ENCODE data around the gene FAM170A.

The FAM170A gene

GRCh38 chr5:119629339-119629738 is at the start of gene FAM170A:
Gene FAM170A (plus strand): TSS chr5:119629558. CDS start chr5:119629769, 211 bp downstream.
- DNase-seq, result no peak

GRCh38 chr5:119582987-119583386 is 46.4 kb upstream of the FAM170A start:
- no peak for DNase-seq

- no peak for DNase-seq
These were observed 45.7 kb upstream of the FAM170A start for GRCh38 chr5:119583684-119584083.

GRCh38 chr5:119596046-119596445 is 33.3 kb upstream of the FAM170A start:
- DNase-seq, result no peak

GRCh38 chr5:119597728-119598298 is 31.5 kb upstream of the FAM170A start:
- no peak for DNase-seq

- no peak for DNase-seq
These were observed 15.4 kb upstream of the FAM170A start for GRCh38 chr5:119613937-119614336.

GRCh38 chr5:119614838-119615237 is 14.5 kb upstream of the FAM170A start:
- DNase-seq, result no peak

- no peak for DNase-seq
These were observed 3.3 kb upstream of the FAM170A start for GRCh38 chr5:119626086-119626485.

GRCh38 chr5:119630752-119631440 is 1.5 kb downstream of the FAM170A start:
- DNase-seq, result no peak

- no peak for DNase-seq
These were observed 2.3 kb downstream of the FAM170A start for GRCh38 chr5:119631660-119632059.

- no peak for DNase-seq
These were observed 22.1 kb downstream of the FAM170A start for GRCh38 chr5:119651486-119651885.

GRCh38 chr5:119655061-119655460 is 25.7 kb downstream of the FAM170A start:
- DNase-seq, result no peak

- DNase-seq, result no peak
These were observed 26.7 kb downstream of the FAM170A start for GRCh38 chr5:119656023-119656422.

- no peak for DNase-seq
These were observed 37.2 kb downstream of the FAM170A start for GRCh38 chr5:119666542-119666941.

GRCh38 chr5:119678351-119679028 is 49.1 kb downstream of the FAM170A start:
- DNase-seq, result no peak

- DNase-seq, result no peak
These were observed 50.7 kb downstream of the FAM170A start for GRCh38 chr5:119680080-119680479.

GRCh38 chr5:119681734-119682133 is 52.4 kb downstream of the FAM170A start:
- DNase-seq, result no peak

- no peak for DNase-seq
These were observed 53.0 kb downstream of the FAM170A start for GRCh38 chr5:119682372-119682771.
